ENCODE data around the gene NXPH2.

Gene NXPH2

DNA sequence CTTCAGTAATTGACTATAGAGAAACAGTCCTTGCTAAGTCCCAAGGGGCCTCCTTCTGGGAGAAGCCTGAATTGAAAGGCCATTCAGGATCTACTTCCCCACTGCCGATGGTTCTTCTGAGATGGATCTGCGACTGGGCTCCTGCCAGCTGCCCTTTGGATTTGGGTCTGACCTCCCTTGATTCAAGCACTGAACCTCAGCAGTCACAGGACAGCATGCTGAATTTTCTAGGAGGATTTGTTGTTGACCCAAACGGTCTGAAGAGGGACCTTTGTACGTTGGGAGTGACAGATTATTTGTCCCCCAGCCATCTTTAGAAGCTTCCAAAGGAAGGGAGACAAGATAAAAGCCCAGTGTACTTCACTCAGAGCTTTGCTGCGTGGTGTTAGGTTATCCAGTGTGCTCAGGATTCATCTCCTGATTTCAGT is 67.1 kb downstream of the NXPH2 start:
- TF ChIP-seq, protein P1, sequence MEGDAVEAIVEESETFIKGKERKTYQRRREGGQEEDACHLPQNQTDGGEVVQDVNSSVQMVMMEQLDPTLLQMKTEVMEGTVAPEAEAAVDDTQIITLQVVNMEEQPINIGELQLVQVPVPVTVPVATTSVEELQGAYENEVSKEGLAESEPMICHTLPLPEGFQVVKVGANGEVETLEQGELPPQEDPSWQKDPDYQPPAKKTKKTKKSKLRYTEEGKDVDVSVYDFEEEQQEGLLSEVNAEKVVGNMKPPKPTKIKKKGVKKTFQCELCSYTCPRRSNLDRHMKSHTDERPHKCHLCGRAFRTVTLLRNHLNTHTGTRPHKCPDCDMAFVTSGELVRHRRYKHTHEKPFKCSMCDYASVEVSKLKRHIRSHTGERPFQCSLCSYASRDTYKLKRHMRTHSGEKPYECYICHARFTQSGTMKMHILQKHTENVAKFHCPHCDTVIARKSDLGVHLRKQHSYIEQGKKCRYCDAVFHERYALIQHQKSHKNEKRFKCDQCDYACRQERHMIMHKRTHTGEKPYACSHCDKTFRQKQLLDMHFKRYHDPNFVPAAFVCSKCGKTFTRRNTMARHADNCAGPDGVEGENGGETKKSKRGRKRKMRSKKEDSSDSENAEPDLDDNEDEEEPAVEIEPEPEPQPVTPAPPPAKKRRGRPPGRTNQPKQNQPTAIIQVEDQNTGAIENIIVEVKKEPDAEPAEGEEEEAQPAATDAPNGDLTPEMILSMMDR (IDR thresholded peaks at IDR 0.05; ENCODE audit: borderline replicate concordance, insufficient read depth, low read depth, low read length) = no peak
- no peak overlapping the region for H3K4me3 ChIP-seq (ENCODE audit: low read depth, low read length)

DNA sequence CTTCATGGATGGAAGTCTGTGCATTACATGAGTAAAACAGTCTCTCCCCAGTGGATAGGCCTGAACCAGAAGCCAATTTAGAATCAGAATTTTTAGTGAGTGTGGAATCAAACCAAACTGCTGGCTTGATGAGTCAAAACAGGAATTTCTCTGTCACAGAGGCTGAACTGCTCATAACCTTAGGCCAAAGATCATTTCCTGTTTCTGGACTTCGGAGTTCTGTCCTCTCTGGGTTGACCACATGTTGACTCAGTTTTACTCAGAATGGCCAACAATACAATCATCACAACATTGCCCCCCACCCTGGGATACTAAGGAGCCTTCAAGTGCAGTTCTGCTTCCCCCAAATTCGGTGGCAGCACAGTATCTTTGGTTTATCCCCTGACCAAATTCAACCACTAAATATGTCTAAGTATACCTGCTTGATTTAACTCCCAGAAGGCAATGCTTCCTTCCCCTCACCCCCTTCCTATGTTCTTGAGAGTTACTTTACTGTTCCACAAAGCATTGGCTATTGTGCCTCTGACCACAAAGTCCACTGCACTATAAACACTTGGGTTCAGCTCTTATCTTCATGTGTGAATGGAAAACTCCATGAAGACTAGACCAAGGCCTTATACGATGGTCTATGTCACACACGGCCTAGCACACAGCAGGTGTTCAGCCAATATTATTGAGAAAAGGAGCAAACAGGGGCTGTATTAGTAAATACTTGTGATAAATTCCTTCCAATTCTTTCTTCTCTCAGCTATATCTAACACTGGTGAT is 67.8 kb downstream of the NXPH2 start:
- TF ChIP-seq, protein P1 (IDR thresholded peaks at IDR 0.05; ENCODE audit: borderline replicate concordance, insufficient read depth, low read depth, low read length) = no peak
- no peak overlapping the region for H3K4me3 ChIP-seq (ENCODE audit: low read depth, low read length)

DNA sequence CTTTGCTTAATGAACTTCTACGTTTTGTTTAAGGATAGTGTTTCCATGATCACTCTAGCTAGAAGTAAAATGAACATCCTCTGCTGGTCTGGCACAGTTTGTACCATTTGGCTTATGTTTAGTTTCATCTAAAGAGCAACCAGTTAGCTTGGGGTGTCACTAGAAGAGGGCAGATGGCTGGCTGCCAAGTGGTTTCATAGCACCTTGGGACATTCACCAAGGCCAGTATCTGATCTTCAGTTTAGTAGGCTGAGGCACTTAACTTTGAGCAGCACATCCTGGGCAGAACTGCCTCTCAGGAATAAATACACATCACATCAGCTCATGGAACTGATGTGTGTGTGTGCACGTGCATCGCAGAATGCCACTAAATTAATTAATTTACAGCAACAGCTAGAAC is 68.4 kb downstream of the NXPH2 start:
- no peak overlapping the region for H3K4me3 ChIP-seq (ENCODE audit: low read depth, low read length)
- TF ChIP-seq, protein P1 (IDR thresholded peaks at IDR 0.05; ENCODE audit: borderline replicate concordance, insufficient read depth, low read depth, low read length) = no peak

DNA sequence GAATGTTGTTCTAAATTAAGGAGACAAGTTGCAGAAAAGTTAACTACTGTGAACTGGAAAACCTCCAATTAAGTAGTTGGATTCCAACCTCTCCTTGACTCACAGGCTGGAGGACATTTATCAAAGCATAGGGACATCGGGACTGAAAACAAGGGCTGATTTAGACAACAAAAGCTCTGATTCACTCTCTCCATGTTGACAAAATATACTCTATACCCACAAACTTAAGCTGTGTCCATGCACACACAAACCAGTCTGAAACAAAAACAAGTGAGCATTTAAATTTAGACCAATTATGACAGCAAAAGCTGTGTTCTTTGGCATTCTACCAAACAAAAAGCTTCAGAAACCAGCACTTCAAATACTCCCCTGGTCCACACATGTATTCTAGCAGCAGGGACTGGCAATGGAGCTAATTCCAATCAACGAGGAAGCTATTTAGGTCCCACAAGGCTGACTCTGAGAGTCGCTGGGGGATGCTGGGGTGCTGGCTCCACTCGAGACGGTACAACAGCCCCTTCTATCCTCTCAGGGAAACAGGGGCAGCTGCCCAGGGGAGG is 71.4 kb downstream of the NXPH2 start:
- TF ChIP-seq, protein P1 (IDR thresholded peaks at IDR 0.05; ENCODE audit: borderline replicate concordance, insufficient read depth, low read depth, low read length) = no peak
- H3K4me3 ChIP-seq (ENCODE audit: low read depth, low read length) = no peak overlapping the region

DNA sequence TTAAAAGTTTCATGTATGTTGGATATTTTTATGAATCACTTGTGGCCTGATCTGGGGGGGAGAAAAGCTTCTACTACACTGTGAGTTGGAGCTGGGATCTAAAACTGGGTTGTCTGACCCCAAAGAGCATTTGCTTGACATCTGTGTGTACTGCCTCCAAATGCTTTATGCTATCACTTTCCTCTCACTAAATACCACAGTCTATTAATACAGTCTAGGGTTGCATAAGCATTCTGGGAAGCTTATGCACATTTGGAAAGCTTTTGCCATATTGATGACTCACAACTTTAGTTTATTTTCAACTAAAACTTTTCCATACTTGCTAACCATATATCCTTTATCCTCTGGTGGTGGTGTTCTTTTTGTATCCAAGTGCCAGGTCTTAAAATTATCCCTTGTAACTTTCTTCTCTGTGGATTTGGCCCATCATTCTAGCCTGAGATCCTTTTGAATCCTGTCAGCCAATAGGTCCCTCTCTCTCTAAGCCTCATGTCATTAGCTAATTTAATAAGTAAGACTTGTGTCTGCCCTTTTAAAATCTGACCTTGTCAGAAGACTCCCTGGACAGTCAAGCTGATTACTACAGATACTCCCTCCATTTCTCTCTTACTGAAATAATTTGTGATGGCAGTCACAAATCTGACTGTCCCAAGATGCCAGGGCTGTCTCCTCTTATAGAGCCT is 72.7 kb downstream of the NXPH2 start:
- TF ChIP-seq, protein P1 (IDR thresholded peaks at IDR 0.05; ENCODE audit: borderline replicate concordance, insufficient read depth, low read depth, low read length) = no peak
- H3K4me3 ChIP-seq (ENCODE audit: low read depth, low read length) = no peak overlapping the region

DNA sequence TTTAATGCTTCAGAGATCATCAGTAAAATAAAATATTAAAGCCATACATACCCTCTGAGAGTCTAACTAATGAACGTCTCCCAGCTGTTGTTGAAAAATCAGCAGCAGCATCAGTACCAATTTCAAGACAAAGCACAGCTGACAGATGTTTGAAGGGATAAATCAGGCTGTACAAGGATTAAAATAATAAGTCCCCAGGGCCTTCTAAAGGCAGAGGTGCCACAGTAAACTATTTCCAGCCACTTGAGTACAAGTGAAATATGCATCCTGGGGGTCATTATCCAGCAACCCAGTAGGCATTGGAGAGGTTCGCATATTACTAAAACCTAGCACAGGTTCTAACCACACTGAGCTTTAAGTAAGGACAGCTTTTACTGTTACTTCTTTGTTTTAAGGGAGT is 76.9 kb downstream of the NXPH2 start:
- no peak overlapping the region for H3K4me3 ChIP-seq (ENCODE audit: low read depth, low read length)
- TF ChIP-seq, protein P1 (IDR thresholded peaks at IDR 0.05; ENCODE audit: borderline replicate concordance, insufficient read depth, low read depth, low read length) = no peak
